ENCODE results near the gene ELK4. TPM values are rescaled to one million over a fixed set of nuclear protein-coding genes. Genes with fewer than 3 reads are reported as not detected.

The ELK4 gene
- total RNA-seq, 1 donor from 2014 or later, result 16.1 TPM

DNA sequence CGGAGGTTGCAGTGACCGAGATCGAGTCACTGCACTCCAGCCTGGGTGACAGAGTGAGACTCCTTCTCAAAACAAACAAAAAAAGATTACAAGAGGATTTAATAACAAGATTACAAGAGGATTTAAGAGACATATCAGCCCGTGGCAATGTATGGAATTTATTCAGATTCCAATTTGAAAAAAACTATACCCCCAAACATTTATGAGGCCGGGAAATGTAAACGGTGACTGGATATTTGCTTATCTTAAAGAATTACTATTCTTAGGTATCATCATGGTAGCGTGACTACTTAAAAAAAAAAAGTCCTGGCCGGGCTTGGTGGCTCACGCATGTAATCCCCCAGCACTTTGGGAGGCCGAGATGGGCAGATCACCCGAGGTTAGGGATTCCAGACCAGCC, 21.2 kb upstream of the ELK4 start:
- DNase-seq (ENCODE audit: low read depth), result no peak
- no peaks in the 10 kb centered on the region for H3K27me3 ChIP-seq (ENCODE audit: control insufficient read depth, insufficient read depth, low read length)
- H3K36me3 ChIP-seq (ENCODE audit: control insufficient read depth, insufficient read depth, low read length), result no peaks in the 10 kb centered on the region
- no peak overlapping the region for H3K4me3 ChIP-seq (ENCODE audit: low read depth, low read length)
- TF ChIP-seq, protein P1, sequence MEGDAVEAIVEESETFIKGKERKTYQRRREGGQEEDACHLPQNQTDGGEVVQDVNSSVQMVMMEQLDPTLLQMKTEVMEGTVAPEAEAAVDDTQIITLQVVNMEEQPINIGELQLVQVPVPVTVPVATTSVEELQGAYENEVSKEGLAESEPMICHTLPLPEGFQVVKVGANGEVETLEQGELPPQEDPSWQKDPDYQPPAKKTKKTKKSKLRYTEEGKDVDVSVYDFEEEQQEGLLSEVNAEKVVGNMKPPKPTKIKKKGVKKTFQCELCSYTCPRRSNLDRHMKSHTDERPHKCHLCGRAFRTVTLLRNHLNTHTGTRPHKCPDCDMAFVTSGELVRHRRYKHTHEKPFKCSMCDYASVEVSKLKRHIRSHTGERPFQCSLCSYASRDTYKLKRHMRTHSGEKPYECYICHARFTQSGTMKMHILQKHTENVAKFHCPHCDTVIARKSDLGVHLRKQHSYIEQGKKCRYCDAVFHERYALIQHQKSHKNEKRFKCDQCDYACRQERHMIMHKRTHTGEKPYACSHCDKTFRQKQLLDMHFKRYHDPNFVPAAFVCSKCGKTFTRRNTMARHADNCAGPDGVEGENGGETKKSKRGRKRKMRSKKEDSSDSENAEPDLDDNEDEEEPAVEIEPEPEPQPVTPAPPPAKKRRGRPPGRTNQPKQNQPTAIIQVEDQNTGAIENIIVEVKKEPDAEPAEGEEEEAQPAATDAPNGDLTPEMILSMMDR (IDR thresholded peaks at IDR 0.05; ENCODE audit: insufficient read depth, low read length, poor library complexity, severe bottlenecking), result no peak

GRCh38 chr1:205650241-205650640, 18.4 kb upstream of the ELK4 start:
- Histone ChIP-seq H3K36me3 (ENCODE audit: control insufficient read depth, insufficient read depth, low read length) (no peaks in the 10 kb centered on the region), H3K4me3 (ENCODE audit: low read depth, low read length) (no peak overlapping the region), H3K27me3 (ENCODE audit: control insufficient read depth, insufficient read depth, low read length) (no peaks in the 10 kb centered on the region)
- DNase-seq (ENCODE audit: low read depth), result no peak
- TF ChIP-seq, protein P1 (IDR thresholded peaks at IDR 0.05; ENCODE audit: insufficient read depth, low read length, poor library complexity, severe bottlenecking), result no peak

DNA sequence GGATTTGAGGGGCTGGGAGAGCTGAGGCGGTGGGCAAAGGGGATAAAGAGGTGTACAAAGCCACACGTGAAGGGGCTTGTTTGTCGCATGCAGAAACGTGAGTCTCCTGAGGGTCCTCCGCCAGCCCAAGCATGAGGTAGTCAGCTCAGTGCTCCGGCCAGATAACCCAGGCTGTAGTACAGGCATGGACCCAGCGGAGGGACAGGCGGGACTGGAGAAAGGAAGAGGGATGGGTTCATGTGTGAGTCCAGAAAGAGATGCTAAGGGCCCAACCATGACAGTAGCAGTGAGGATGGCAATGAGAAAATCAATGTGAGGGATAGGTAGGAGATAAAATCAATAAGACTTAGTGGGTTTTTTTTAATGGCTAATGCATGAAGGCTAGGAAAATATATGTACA, 13.7 kb upstream of the ELK4 start:
- TF ChIP-seq, protein P1 (IDR thresholded peaks at IDR 0.05; ENCODE audit: insufficient read depth, low read length, poor library complexity, severe bottlenecking), result no peak
- Histone ChIP-seq H3K4me3 (ENCODE audit: low read depth, low read length) (no peak overlapping the region), H3K36me3 (ENCODE audit: control insufficient read depth, insufficient read depth, low read length) (no peaks in the 10 kb centered on the region), H3K27me3 (ENCODE audit: control insufficient read depth, insufficient read depth, low read length) (no peaks in the 10 kb centered on the region)
- DNase-seq (ENCODE audit: low read depth), result no peak

DNA sequence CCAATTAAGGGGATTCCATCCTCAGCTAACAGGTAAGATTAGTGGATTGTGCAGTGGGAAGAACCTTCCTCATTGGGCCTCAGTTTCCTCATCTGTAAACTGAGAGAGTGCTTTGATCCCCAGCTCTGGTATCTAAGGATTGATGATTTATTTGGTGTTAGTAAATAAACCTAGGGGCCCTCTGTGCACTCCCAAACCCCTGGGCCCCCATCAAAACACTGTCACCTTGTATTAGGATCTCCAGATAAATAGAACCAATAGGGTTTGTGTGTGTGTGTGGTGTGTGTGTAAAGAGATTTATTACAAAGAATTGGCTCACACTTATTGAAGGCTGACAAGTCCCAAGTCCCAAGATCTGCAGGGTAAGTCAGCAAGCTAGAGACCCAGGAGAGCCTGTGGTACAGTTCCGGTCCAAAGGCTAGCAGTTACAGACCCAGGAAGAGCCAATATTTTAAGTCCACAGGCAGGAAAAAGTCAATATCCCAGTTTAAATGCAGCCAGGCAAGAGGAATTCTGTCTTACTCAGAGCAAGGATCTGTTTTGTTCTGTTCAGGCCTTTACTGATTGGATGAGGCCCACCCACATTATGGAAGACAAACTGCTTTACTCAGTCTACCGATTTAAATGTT, 11.0 kb upstream of the ELK4 start:
- TF ChIP-seq, protein P1 (IDR thresholded peaks at IDR 0.05; ENCODE audit: insufficient read depth, low read length, poor library complexity, severe bottlenecking), result no peak
- DNase-seq (ENCODE audit: low read depth), result no peak

DNA sequence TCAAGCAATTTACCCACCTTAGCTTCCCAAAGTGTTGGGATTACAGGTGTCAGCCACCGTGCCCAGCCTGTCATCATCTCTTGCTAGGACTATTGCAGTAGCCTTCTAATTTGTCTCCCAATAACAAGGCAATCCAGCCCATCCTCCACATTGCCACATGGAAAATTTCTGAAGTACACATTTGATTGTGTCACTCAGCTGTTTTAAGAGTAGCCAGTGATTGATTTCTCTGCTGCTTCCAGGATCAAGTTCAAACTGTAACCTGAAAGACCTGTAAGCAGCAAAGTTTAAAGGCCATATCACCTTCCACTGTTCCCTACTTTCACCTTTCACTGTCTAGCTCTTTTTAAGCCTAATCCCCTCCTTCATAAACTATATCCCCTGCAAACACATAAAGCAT, 7.8 kb upstream of the ELK4 start:
- H3K4me3 ChIP-seq (ENCODE audit: low read depth, low read length), result no peak overlapping the region
- no peaks in the 10 kb centered on the region for H3K27me3 ChIP-seq (ENCODE audit: control insufficient read depth, insufficient read depth, low read length)
- DNase-seq (ENCODE audit: low read depth), result no peak
- TF ChIP-seq, protein P1 (IDR thresholded peaks at IDR 0.05; ENCODE audit: insufficient read depth, low read length, poor library complexity, severe bottlenecking), result no peak
- no peaks in the 10 kb centered on the region for H3K36me3 ChIP-seq (ENCODE audit: control insufficient read depth, insufficient read depth, low read length)

More for the DNA sequence above, 11.0 kb upstream of the ELK4 start:
- Histone ChIP-seq H3K4me3 (ENCODE audit: low read depth, low read length) (no peak overlapping the region), H3K36me3 (ENCODE audit: control insufficient read depth, insufficient read depth, low read length) (no peaks in the 10 kb centered on the region), H3K27me3 (ENCODE audit: control insufficient read depth, insufficient read depth, low read length) (no peaks in the 10 kb centered on the region)

GRCh38 chr1:205637854-205638468, 6.2 kb upstream of the ELK4 start:
- Histone ChIP-seq H3K4me3 (ENCODE audit: low read depth, low read length) (no peak overlapping the region), H3K36me3 (ENCODE audit: control insufficient read depth, insufficient read depth, low read length) (no peaks in the 10 kb centered on the region), H3K27me3 (ENCODE audit: control insufficient read depth, insufficient read depth, low read length) (no peaks in the 10 kb centered on the region)
- TF ChIP-seq, protein P1 (IDR thresholded peaks at IDR 0.05; ENCODE audit: insufficient read depth, low read length, poor library complexity, severe bottlenecking), result no peak
- DNase-seq (ENCODE audit: low read depth), result no peak
